ENCODE data around the gene TRMT44. TPM values are rescaled to one million over a fixed set of nuclear protein-coding genes. Genes with fewer than 3 reads are reported as not detected.

The TRMT44 gene
- total RNA-seq, 4 donors from 2014 or later, result 39.0 to 61.0 (median 49.2) TPM

GRCh38 chr4:8399298-8399697 is 41.3 kb upstream of the TRMT44 start:
- WGBS, 2 donors, result 90 to 91% methylated on average over 13 to 14 of the region's 15 CpGs
- no peak for DNase-seq (ENCODE audit: low spot score in 2 of 2)
- intact Hi-C loops (cut with DNase I; ENCODE audit: low total_unique reads), result no loop called here
- no peak overlapping the region for H3K4me3 ChIP-seq (ENCODE audit: low read depth, poor library complexity, severe bottlenecking)
- TF ChIP-seq POLR2A (IDR thresholded peaks at IDR 0.05) (no peak), CTCF (IDR thresholded peaks at IDR 0.05) (no peak)

- intact Hi-C loops (cut with DNase I; ENCODE audit: low total_unique reads), result loop anchor here (10.0 kb wide), 1 partner anchor 156 kb away; no protein-coding TSS in a partner anchor
- DNase-seq (ENCODE audit: low spot score in 2 of 2), result no peak
- WGBS, 2 donors, result 72 to 79% methylated on average over 13 of the region's 13 CpGs
- no peak overlapping the region for H3K4me3 ChIP-seq (ENCODE audit: low read depth, poor library complexity, severe bottlenecking)
- TF ChIP-seq POLR2A (IDR thresholded peaks at IDR 0.05), result no peak
- no peak for TF ChIP-seq CTCF (IDR thresholded peaks at IDR 0.05)
Measured at GRCh38 chr4:8400632-8401325, 39.8 kb upstream of the TRMT44 start.

GRCh38 chr4:8401665-8402064 is 38.9 kb upstream of the TRMT44 start:
- intact Hi-C loops (cut with DNase I; ENCODE audit: low total_unique reads), result loop anchor here (10.0 kb wide), 1 partner anchor 157 kb away; no protein-coding TSS in a partner anchor
- no peak for DNase-seq (ENCODE audit: low spot score in 2 of 2)
- TF ChIP-seq CTCF (IDR thresholded peaks at IDR 0.05) (no peak), POLR2A (IDR thresholded peaks at IDR 0.05) (no peak)
- WGBS, 2 donors, result 86 to 97% methylated on average over 5 to 10 of the region's 10 CpGs
- no peak overlapping the region for H3K4me3 ChIP-seq (ENCODE audit: low read depth, poor library complexity, severe bottlenecking)

GRCh38 chr4:8402181-8402597 is 38.4 kb upstream of the TRMT44 start:
- intact Hi-C loops (cut with DNase I; ENCODE audit: low total_unique reads), result loop anchor here (10.0 kb wide), 1 partner anchor 157 kb away; no protein-coding TSS in a partner anchor
- DNase-seq (ENCODE audit: low spot score in 2 of 2), result no peak
- H3K4me3 ChIP-seq (ENCODE audit: low read depth, poor library complexity, severe bottlenecking), result no peak overlapping the region
- TF ChIP-seq POLR2A (IDR thresholded peaks at IDR 0.05), result no peak
- TF ChIP-seq CTCF (IDR thresholded peaks at IDR 0.05), result no peak
- 73 to 76% methylated on average over 10 to 11 of the region's 11 CpGs for WGBS, 2 donors

GRCh38 chr4:8402640-8403039 is 37.9 kb upstream of the TRMT44 start:
- intact Hi-C loops (cut with DNase I; ENCODE audit: low total_unique reads), result loop anchor here (10.0 kb wide), 1 partner anchor 158 kb away; no protein-coding TSS in a partner anchor
- no peak for DNase-seq (ENCODE audit: low spot score in 2 of 2)
- no peak for TF ChIP-seq POLR2A (IDR thresholded peaks at IDR 0.05)
- no peak for TF ChIP-seq CTCF (IDR thresholded peaks at IDR 0.05)
- WGBS, 2 donors, result 76 to 80% methylated on average over 14 of the region's 14 CpGs
- H3K4me3 ChIP-seq (ENCODE audit: low read depth, poor library complexity, severe bottlenecking), result no peak overlapping the region
